ENCODE results near the gene ABCB8. TPM values are rescaled to one million over a fixed set of nuclear protein-coding genes. Genes with fewer than 3 reads are reported as not detected.

ABCB8 gene
- total and polyA plus RNA-seq, 5 donors from 2014 or later = 16.9 to 61.4 (median 19.5) TPM

DNA sequence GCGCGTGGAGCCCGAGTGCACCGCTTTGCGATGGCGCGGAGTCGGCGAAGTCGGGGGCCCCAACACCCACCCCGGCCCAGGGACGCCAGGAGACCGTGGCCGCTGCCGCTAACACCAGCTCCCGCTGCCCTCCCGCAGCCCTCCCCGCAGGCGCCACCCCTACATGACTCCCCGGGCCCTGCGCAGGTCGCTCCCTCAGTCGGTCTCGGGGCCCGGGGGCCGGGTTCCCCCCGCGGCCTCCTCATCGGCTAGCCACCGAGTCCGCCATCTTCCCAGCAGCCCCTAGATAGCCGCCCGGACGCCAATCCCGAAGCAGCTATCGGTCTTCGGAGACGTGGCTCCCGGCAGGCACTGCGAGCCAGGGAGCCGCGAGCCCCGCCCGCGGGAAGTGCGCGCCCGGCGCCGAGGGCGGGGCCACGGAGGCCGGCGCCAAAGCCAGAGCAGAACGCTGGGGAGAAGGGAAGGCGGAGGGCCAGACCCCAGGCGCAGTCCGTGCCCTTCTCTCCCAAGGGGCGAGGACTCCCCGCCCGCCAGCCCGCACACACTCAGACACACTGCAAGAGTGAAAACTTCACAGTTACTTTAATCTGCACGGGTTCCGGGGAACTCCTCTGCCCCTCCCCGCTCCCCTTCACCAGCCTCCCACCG, 52.4 kb downstream of the ABCB8 start, which contains the start of gene FASTK:
Gene FASTK, minus strand, starts transcription at position 288 of the 648 bp plus-strand sequence. Its CDS starts 43 bp downstream, at position 245.
- H3K4me1 Mint-ChIP-seq = peaks cover 4 to 53% (median 20%) of the 10 kb centered on the region in 4 donors
- peak within 1 kb of the TSS; percentile 85 for H3K27ac ChIP-seq (ENCODE audit: insufficient read depth, low read length, poor library complexity, severe bottlenecking)
- H3K9me3 Mint-ChIP-seq = peaks cover 0 to 2% (median 0%) of the 10 kb centered on the region in 7 donors
- ATAC-seq (ENCODE audit: low read depth in 2 of 2) (peak; percentile 85 to 87), DNase-seq (peak; percentile 86 to 91 (median 88))
- peak within 1 kb of the TSS; percentile 77 for H3K4me3 ChIP-seq (ENCODE audit: low read depth, low read length)
- peaks cover 10% of the 10 kb centered on the region for H3K27me3 Mint-ChIP-seq
- H3K4me1 ChIP-seq (ENCODE audit: control insufficient read depth, insufficient read depth, low read length, poor library complexity, severe bottlenecking) = peaks cover 45% of the 10 kb centered on the region
- peak within 1 kb of the TSS; percentile 56 to 95 (median 85) for H3K27ac Mint-ChIP-seq
- H3K27me3 ChIP-seq (ENCODE audit: control insufficient read depth, insufficient read depth, low read length) = peaks cover 10% of the 10 kb centered on the region
- peak within 1 kb of the TSS; percentile 70 to 97 (median 89) for H3K4me3 Mint-ChIP-seq
- H3K36me3 Mint-ChIP-seq = no peaks in the 10 kb centered on the region
- H3K9me3 ChIP-seq (ENCODE audit: control insufficient read depth in 2 of 2, low read length in 2 of 2) = no peaks in the 10 kb centered on the region
- peaks cover 4% of the 10 kb centered on the region for H3K36me3 ChIP-seq (ENCODE audit: control insufficient read depth, insufficient read depth, low read length)

GRCh38 chr7:151081170-151082101, 53.2 kb downstream of the ABCB8 start:
- Mint-ChIP-seq H3K36me3 (no peaks in the 10 kb centered on the region), H3K4me1 (peaks cover 4 to 56% (median 20%) of the 10 kb centered on the region in 4 donors), H3K4me3 (peak overlapping the region; percentile 70 to 90 (median 88)), H3K9me3 (peaks cover 0 to 2% (median 0%) of the 10 kb centered on the region in 7 donors), H3K27ac (peak overlapping the region in 2 of 3 donors; percentile 71 to 95), H3K27me3 (peaks cover 14% of the 10 kb centered on the region)
- no peaks in the 10 kb centered on the region for H3K9me3 ChIP-seq (ENCODE audit: control insufficient read depth in 2 of 2, low read length in 2 of 2)
- H3K27me3 ChIP-seq (ENCODE audit: control insufficient read depth, insufficient read depth, low read length) = peaks cover 10% of the 10 kb centered on the region
- no peak for DNase-seq
- H3K4me3 ChIP-seq (ENCODE audit: low read depth, low read length) = no peak overlapping the region
- H3K4me1 ChIP-seq (ENCODE audit: control insufficient read depth, insufficient read depth, low read length, poor library complexity, severe bottlenecking) = peaks cover 49% of the 10 kb centered on the region
- peak overlapping the region; percentile 91 for H3K27ac ChIP-seq (ENCODE audit: insufficient read depth, low read length, poor library complexity, severe bottlenecking)
- no peak for ATAC-seq (ENCODE audit: low read depth in 2 of 2)
- no peaks in the 10 kb centered on the region for H3K36me3 ChIP-seq (ENCODE audit: control insufficient read depth, insufficient read depth, low read length)

- no peaks in the 10 kb centered on the region for H3K9me3 ChIP-seq (ENCODE audit: control insufficient read depth in 2 of 2, low read length in 2 of 2)
- H3K27me3 Mint-ChIP-seq = peaks cover 14% of the 10 kb centered on the region
- peaks cover 0 to 3% (median 0%) of the 10 kb centered on the region in 7 donors for H3K9me3 Mint-ChIP-seq
- ATAC-seq (ENCODE audit: low read depth in 2 of 2) = no peak
- peaks cover 10% of the 10 kb centered on the region for H3K27me3 ChIP-seq (ENCODE audit: control insufficient read depth, insufficient read depth, low read length)
- DNase-seq = no peak
- H3K27ac Mint-ChIP-seq = peak overlapping the region; percentile 93 to 95 (median 94)
- H3K36me3 ChIP-seq (ENCODE audit: control insufficient read depth, insufficient read depth, low read length) = no peaks in the 10 kb centered on the region
- H3K36me3 Mint-ChIP-seq = no peaks in the 10 kb centered on the region
- H3K4me1 ChIP-seq (ENCODE audit: control insufficient read depth, insufficient read depth, low read length, poor library complexity, severe bottlenecking) = peaks cover 55% of the 10 kb centered on the region
- peak overlapping the region; percentile 79 for H3K4me3 ChIP-seq (ENCODE audit: low read depth, low read length)
- peaks cover 4 to 58% (median 20%) of the 10 kb centered on the region in 4 donors for H3K4me1 Mint-ChIP-seq
- H3K27ac ChIP-seq (ENCODE audit: insufficient read depth, low read length, poor library complexity, severe bottlenecking) = peak overlapping the region; percentile 91
- peak overlapping the region; percentile 82 to 91 (median 88) for H3K4me3 Mint-ChIP-seq
Measured at GRCh38 chr7:151082141-151083070, 54.2 kb downstream of the ABCB8 start.

- H3K36me3 Mint-ChIP-seq = no peaks in the 10 kb centered on the region
- DNase-seq = peak; percentile 86 to 89 (median 89)
- H3K4me3 Mint-ChIP-seq = peak within 1 kb of the TSS; percentile 87 to 92 (median 90)
- H3K4me1 Mint-ChIP-seq = peaks cover 4 to 59% (median 19%) of the 10 kb centered on the region in 4 donors
- ATAC-seq (ENCODE audit: low read depth in 2 of 2) = peak; percentile 67
- peak within 1 kb of the TSS; percentile 93 to 95 (median 94) for H3K27ac Mint-ChIP-seq
- peak within 1 kb of the TSS; percentile 91 for H3K27ac ChIP-seq (ENCODE audit: insufficient read depth, low read length, poor library complexity, severe bottlenecking)
- H3K4me3 ChIP-seq (ENCODE audit: low read depth, low read length) = peak within 1 kb of the TSS; percentile 79
- H3K9me3 ChIP-seq (ENCODE audit: control insufficient read depth in 2 of 2, low read length in 2 of 2) = no peaks in the 10 kb centered on the region
- H3K4me1 ChIP-seq (ENCODE audit: control insufficient read depth, insufficient read depth, low read length, poor library complexity, severe bottlenecking) = peaks cover 64% of the 10 kb centered on the region
- H3K27me3 Mint-ChIP-seq = peaks cover 17% of the 10 kb centered on the region
- no peaks in the 10 kb centered on the region for H3K36me3 ChIP-seq (ENCODE audit: control insufficient read depth, insufficient read depth, low read length)
- peaks cover 0 to 3% (median 0%) of the 10 kb centered on the region in 7 donors for H3K9me3 Mint-ChIP-seq
- H3K27me3 ChIP-seq (ENCODE audit: control insufficient read depth, insufficient read depth, low read length) = peaks cover 10% of the 10 kb centered on the region
Measured at GRCh38 chr7:151083071-151083823, 55.0 kb downstream of the ABCB8 start, which contains the start of gene TMUB1. TSS of gene TMUB1 (minus strand) at chr7:151083493. CDS start at chr7:151082563, 930 bp downstream.

DNA sequence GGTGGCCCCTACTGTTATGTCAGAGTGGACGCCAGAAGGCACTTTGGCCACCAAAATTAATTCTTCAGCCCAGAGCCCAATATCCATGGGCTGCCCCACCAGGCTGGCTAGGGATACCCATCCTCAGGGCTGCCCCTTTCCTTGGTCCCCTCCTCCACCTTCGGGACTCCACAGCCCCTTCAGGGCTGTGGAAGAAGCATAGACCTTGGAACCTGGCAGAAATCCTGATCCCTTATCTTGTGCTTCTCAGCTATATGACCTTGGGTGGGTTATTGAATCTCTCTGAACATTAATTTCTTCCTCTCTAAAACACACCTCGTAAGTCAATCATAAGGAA, 55.5 kb downstream of the ABCB8 start:
- peak overlapping the region in 2 of 3 donors; percentile 87 to 93 for H3K27ac Mint-ChIP-seq
- Histone ChIP-seq H3K27me3 (ENCODE audit: control insufficient read depth, insufficient read depth, low read length) (peaks cover 10% of the 10 kb centered on the region), H3K36me3 (ENCODE audit: control insufficient read depth, insufficient read depth, low read length) (no peaks in the 10 kb centered on the region), H3K27ac (ENCODE audit: insufficient read depth, low read length, poor library complexity, severe bottlenecking) (peak overlapping the region; percentile 91), H3K4me3 (ENCODE audit: low read depth, low read length) (peak overlapping the region; percentile 59), H3K9me3 (ENCODE audit: control insufficient read depth in 2 of 2, low read length in 2 of 2) (no peaks in the 10 kb centered on the region), H3K4me1 (ENCODE audit: control insufficient read depth, insufficient read depth, low read length, poor library complexity, severe bottlenecking) (peaks cover 64% of the 10 kb centered on the region)
- peaks cover 21% of the 10 kb centered on the region for H3K27me3 Mint-ChIP-seq
- H3K36me3 Mint-ChIP-seq = no peaks in the 10 kb centered on the region
- H3K4me3 Mint-ChIP-seq = peak overlapping the region; percentile 83 to 92 (median 88)
- DNase-seq = no peak
- peaks cover 4 to 61% (median 19%) of the 10 kb centered on the region in 4 donors for H3K4me1 Mint-ChIP-seq
- no peak for ATAC-seq (ENCODE audit: low read depth in 2 of 2)
- peaks cover 0 to 3% (median 0%) of the 10 kb centered on the region in 7 donors for H3K9me3 Mint-ChIP-seq

DNA sequence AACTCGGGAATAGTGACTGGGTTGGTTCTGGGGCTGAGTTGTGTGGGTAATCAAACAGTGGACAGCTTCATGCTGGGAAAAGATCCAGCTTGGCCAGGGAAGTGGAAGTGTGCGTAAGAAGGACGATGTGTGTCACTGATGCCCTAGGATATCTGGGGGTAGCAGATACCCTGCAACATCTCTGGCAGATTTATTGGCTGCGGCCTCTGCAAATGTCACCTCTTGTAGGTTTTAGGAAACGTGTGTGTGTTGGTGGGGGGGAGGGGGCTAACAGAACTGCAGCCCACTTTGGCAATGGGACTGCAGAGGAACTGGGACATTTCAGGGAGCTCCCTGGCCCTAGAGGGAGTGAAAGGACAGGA, 57.1 kb downstream of the ABCB8 start:
- peaks cover 4 to 57% (median 22%) of the 10 kb centered on the region in 4 donors for H3K4me1 Mint-ChIP-seq
- ATAC-seq (ENCODE audit: low read depth in 2 of 2) (no peak), DNase-seq (no peak)
- peak overlapping the region; percentile 87 to 93 (median 88) for H3K27ac Mint-ChIP-seq
- peaks cover 51% of the 10 kb centered on the region for H3K4me1 ChIP-seq (ENCODE audit: control insufficient read depth, insufficient read depth, low read length, poor library complexity, severe bottlenecking)
- no peaks in the 10 kb centered on the region for H3K36me3 Mint-ChIP-seq
- H3K9me3 ChIP-seq (ENCODE audit: control insufficient read depth in 2 of 2, low read length in 2 of 2) = no peaks in the 10 kb centered on the region
- peak overlapping the region; percentile 77 to 88 (median 86) for H3K4me3 Mint-ChIP-seq
- no peaks in the 10 kb centered on the region for H3K36me3 ChIP-seq (ENCODE audit: control insufficient read depth, insufficient read depth, low read length)
- H3K27ac ChIP-seq (ENCODE audit: insufficient read depth, low read length, poor library complexity, severe bottlenecking) = no peak overlapping the region
- H3K27me3 Mint-ChIP-seq = peaks cover 32% of the 10 kb centered on the region
- no peak overlapping the region for H3K4me3 ChIP-seq (ENCODE audit: low read depth, low read length)
- peaks cover 0 to 3% (median 0%) of the 10 kb centered on the region in 7 donors for H3K9me3 Mint-ChIP-seq
- peaks cover 10% of the 10 kb centered on the region for H3K27me3 ChIP-seq (ENCODE audit: control insufficient read depth, insufficient read depth, low read length)

Measured in CD4-positive, CD25-positive, alpha-beta regulatory T cell (primary cell).